DND-41 (cell line): ENCODE results near the gene SOD1.

ENCODE experiments used
- CTCF ChIP-seq: IDR thresholded peaks from 2 replicates; pipeline ENCODE4 v1.5.1; 2012; ENCODE audit warnings: borderline replicate concordance, low read length, moderate library complexity, mild to moderate bottlenecking; ENCODE audit not compliant: poor library complexity, severe bottlenecking; ENCODE audit errors: extremely low read depth
- EZH2 ChIP-seq: IDR thresholded peaks from 3 replicates; pipeline ENCODE4 v1.6.1; 2012; ENCODE audit warnings: borderline replicate concordance, low read depth, mild to moderate bottlenecking, moderate library complexity, low read length, inconsistent platforms; ENCODE audit not compliant: severe bottlenecking

DNA sequence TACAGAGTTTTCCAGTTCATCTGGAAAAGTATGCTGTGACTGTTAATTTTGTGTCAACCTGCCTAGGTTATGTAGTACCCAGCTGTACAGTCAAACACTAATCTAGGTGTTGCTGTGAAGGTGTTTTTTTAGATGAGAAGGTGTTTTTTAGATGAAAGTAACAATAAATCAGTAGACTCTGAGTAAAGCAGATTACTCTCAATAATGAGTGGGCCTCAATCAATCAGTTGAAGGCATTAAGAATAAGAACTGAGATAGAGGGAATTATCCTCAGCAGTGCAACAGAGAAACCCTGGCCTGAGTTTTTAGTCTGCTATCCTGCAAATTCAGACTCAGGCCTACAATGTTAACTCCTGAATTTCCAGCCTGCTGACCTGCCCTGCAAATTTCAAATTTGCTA is 39.0 kb downstream of the SOD1 start:
- TF ChIP-seq CTCF (no peak), EZH2 (no peak)
